NCI-H187 (cell line): Measurements from ENCODE around the gene TPX2.

Experiments
- DNase-seq, 2 experiments: peaks; one replicate each; lab custom pipeline; 2025; lab: John Stamatoyannopoulos, UW

The TPX2 gene

GRCh38 chr20:31760519-31761240, 21.6 kb downstream of the TPX2 start:
- peak in 1 of 2 experiments; percentile 29 for DNase-seq

GRCh38 chr20:31764641-31765305, 25.7 kb downstream of the TPX2 start:
- DNase-seq = no peak

GRCh38 chr20:31767805-31768204, 28.7 kb downstream of the TPX2 start:
- DNase-seq = no peak

- no peak for DNase-seq
Measured at GRCh38 chr20:31769681-31770080, 30.6 kb downstream of the TPX2 start.

- no peak for DNase-seq
Measured at GRCh38 chr20:31770243-31770642, 31.2 kb downstream of the TPX2 start.

GRCh38 chr20:31774408-31774807, 35.3 kb downstream of the TPX2 start:
- no peak for DNase-seq

DNA sequence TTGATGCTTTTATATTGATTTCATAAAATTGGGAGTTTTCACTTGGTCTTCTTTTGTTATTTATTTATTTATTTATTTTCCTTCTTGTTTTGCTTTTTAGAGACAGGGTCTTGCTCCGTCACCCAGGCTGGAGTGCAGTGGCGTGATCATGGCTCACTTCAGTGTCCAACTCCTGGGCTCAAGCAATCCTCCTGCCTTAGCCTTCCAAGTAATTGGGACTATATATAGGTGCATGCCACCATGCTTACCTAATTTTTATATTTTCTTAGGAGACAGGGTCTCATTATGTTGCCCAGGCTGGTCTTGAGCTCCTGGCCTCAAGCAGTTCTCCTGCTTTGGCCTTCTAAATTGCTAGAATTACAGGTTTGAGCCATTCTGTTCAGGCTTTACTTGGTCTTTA, 41.7 kb downstream of the TPX2 start:
- DNase-seq = no peak

GRCh38 chr20:31781945-31782344, 42.9 kb downstream of the TPX2 start:
- DNase-seq = no peak

- no peak for DNase-seq
Measured at GRCh38 chr20:31784354-31785044, 45.4 kb downstream of the TPX2 start.

DNA sequence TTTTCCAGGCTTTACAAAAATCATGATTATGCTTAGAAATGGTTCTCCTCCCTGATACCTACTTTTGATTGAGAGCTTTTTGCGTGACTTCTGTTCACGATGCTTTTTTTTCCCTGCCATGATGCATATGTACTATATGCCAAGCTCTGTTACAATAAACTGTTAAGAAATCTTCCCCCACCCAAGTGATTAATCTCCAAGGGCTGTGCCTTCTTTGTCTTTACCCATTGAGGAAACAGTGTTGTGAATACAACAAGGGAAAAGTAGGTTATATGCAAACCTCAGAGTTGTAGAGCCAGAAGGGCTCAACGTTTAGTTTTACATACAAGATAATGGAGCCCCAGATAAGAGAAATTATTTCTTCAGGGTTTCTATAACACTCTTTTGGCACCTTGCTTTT, 46.0 kb downstream of the TPX2 start:
- DNase-seq = no peak

GRCh38 chr20:31788578-31788977, 49.5 kb downstream of the TPX2 start:
- DNase-seq = no peak

GRCh38 chr20:31790401-31790800, 51.3 kb downstream of the TPX2 start:
- no peak for DNase-seq

DNA sequence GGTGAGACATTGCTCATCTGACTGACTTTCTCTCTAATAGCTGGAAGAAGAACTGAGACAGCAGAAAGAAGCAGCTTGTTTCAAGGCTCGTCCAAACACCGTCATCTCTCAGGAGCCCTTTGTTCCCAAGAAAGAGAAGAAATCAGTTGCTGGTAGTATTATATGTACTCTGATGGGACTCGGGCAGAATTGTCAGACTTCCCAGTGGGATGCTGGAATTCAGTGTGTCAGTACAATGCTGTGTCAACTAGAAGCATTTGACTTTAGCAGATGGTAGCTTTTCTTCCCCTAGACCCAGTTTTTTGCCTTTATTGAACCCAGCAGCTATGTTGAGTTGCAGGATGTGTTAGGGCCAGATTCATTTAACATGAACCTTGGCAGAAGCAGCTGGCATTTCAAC, 58.3 kb downstream of the TPX2 start:
- DNase-seq = no peak

- no peak for DNase-seq
Measured at GRCh38 chr20:31801508-31801907, 62.4 kb downstream of the TPX2 start.

- DNase-seq = no peak
Measured at GRCh38 chr20:31803552-31804291, 64.6 kb downstream of the TPX2 start.

GRCh38 chr20:31806564-31807355, 67.7 kb downstream of the TPX2 start:
- no peak for DNase-seq

- DNase-seq = no peak
Measured at GRCh38 chr20:31808481-31808880, 69.4 kb downstream of the TPX2 start.

DNA sequence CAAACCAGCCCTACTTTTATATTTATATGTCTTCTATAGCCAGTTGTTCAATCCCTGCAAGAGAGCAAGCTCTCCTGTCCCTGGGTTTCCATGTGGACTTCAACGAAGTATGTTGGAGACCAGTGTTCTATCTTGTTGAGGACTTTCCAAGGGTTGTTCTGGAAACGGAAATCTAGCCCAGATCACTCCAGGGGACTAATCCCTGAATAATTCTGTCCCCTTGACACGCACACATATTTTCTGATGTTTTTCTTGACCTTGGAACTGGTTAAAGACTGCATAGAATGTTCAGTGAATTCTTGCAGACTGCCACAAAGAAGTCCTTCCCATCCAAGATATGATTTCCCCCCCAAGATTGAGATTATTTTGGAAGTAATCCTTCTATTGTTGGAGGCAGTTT, 70.6 kb downstream of the TPX2 start:
- DNase-seq = no peak

DNA sequence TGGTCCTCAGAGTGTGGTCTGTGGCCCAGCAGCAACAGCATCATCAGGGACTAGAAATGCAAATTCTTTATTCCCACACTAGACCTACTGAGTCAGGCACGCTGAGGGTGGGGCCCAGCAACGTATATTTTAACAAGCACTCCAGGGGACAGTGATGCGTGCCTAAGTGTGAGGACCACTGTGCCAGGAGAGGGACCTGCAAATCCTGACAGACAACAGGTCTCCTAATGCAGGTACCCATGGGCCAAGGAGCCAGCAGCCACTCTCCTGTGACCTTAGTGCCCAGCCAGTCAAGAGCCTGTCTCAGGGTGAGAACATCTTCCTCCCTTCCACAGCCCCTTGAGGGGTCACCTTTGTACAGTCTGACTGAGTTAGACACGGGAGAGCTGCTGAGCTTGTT, 72.1 kb downstream of the TPX2 start:
- DNase-seq = no peak

GRCh38 chr20:31811796-31812728, 73.0 kb downstream of the TPX2 start:
- no peak for DNase-seq

DNA sequence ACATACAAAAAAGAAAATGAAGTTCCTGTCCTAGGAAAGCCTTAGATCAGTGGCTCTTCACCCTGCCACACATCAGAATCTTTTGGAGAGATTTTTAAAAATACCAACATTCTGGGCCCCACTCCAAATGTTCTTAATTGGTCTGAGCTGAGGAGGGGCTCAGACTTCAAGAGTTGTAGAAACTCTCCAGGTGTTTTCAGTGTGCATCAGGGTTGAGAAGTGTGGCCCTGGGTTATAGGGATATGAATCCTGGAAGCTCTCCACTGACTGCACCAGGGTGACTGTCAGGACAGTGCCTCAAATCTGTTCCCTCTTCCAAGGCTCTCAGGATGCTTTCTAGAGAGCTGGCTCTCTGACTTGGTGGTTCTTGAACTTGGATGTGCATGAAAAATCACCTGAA, 74.5 kb downstream of the TPX2 start:
- DNase-seq = no peak
